ENCODE measurements around the gene LAMA1. TPM values are rescaled to one million over a fixed set of nuclear protein-coding genes. Genes with fewer than 3 reads are reported as not detected.

The LAMA1 gene
- total and polyA plus RNA-seq, 2 of the 8 experiments (the other 6 are each of a cell fraction or from before 2014, with no cell fraction given) = 30.4 to 48.7 TPM

- TF ChIP-seq ATF2 (IDR thresholded peaks at IDR 0.05; ENCODE audit: low read length) (no peak), GTF2F1 (IDR thresholded peaks at IDR 0.05; ENCODE audit: borderline replicate concordance, low read depth, low read length) (no peak), SIN3A (conservative IDR thresholded peaks at IDR 0.05 in 1 of 2, IDR thresholded peaks at IDR 0.05 in 1 of 2; ENCODE audit: low read depth in 1 of 2, low read length in 2 of 2) (no peak)
- CTCF ChIA-PET (ENCODE audit: partially characterized antibody) = no interaction called here
Measured at GRCh38 chr18:6959110-6959509, 158.5 kb downstream of the LAMA1 start.

More at GRCh38 chr18:6959110-6959509, 158.5 kb downstream of the LAMA1 start:
- Histone ChIP-seq H2BK12ac (ENCODE audit: low read depth, low read length) (no peak overlapping the region), H2BK120ac (replicated peaks; ENCODE audit: low read depth, low read length) (no peak overlapping the region), H4K8ac (ENCODE audit: extremely low read depth, insufficient read depth, low read length) (no peak overlapping the region), H3K18ac (ENCODE audit: extremely low read depth, low read length) (no peak overlapping the region), H3K9me3 (ENCODE audit: insufficient read depth in 2 of 2, low read depth in 1 of 2, low read length in 1 of 2) (0 out of 4 replicates have a peak, but pooled peaks cover 0 to 10% of the 10 kb centered on the region in 2 experiments), H4K20me1 (replicated peaks in 1 of 2; ENCODE audit: control insufficient read depth in 1 of 2, insufficient read depth in 2 of 2, low read length in 2 of 2) (peaks cover 2% of the 10 kb centered on the region in 2 experiments), H2BK5ac (ENCODE audit: low read depth, low read length) (no peak overlapping the region), H3K23me2 (ENCODE audit: low read depth, low read length) (no peaks in the 10 kb centered on the region), H3K79me2 (ENCODE audit: control insufficient read depth in 1 of 2, insufficient read depth in 2 of 2, low read length in 2 of 2) (no peaks in the 10 kb centered on the region), H3K27ac (ENCODE audit: low read depth, low read length) (no peak overlapping the region), H4K5ac (ENCODE audit: insufficient read length, low read depth, low read length) (no peak overlapping the region), H2AFZ (ENCODE audit: low read length) (no peak overlapping the region), H3K4me2 (ENCODE audit: insufficient read depth in 1 of 2, low read depth in 2 of 2, low read length in 2 of 2) (no peak overlapping the region), H3K56ac (replicated peaks; ENCODE audit: insufficient read length, low read depth, low read length) (no peak overlapping the region), H3K4ac (replicated peaks; ENCODE audit: insufficient read length, low read depth, low read length) (no peak overlapping the region), H2BK20ac (ENCODE audit: low read length) (no peak overlapping the region), H3K14ac (ENCODE audit: insufficient read length) (no peak overlapping the region), H3K27me3 (replicated peaks in 1 of 4; ENCODE audit: control insufficient read depth in 3 of 4, extremely low read depth in 1 of 4, insufficient read depth in 3 of 4, low read length in 3 of 4) (no peaks in the 10 kb centered on the region), H4K91ac (replicated peaks; ENCODE audit: insufficient read length, low read length) (no peak overlapping the region), H3K36me3 (ENCODE audit: control insufficient read depth in 2 of 4, insufficient read depth in 4 of 4, low read length in 3 of 4) (peaks cover 9 to 46% (median 33%) of the 10 kb centered on the region in 4 experiments), H3K4me3 (ENCODE audit: extremely low read depth in 1 of 4, insufficient read depth in 2 of 4, low read depth in 3 of 4, low read length in 4 of 4) (no peak overlapping the region), H3K9ac (replicated peaks in 1 of 4; ENCODE audit: extremely low read depth in 1 of 4, low read depth in 3 of 4, low read length in 3 of 4) (no peak overlapping the region), H2AK5ac (ENCODE audit: low read depth, low read length) (no peak overlapping the region), H2BK15ac (ENCODE audit: low read length) (no peak overlapping the region), H3K79me1 (ENCODE audit: low read depth, low read length) (no peaks in the 10 kb centered on the region), H3K23ac (ENCODE audit: insufficient read length) (no peak overlapping the region), H3K4me1 (replicated peaks in 1 of 4; ENCODE audit: control insufficient read depth in 3 of 4, insufficient read depth in 4 of 4, low read length in 3 of 4) (no peaks in the 10 kb centered on the region)
- POLR2A ChIA-PET (ENCODE audit: partially characterized antibody) = no interaction called here
- WGBS, 2 experiments (ENCODE audit: extremely low coverage in 1 of 2, insufficient coverage in 1 of 2, insufficient read length in 1 of 2, insufficient replicate concordance in 2 of 2, low coverage in 1 of 2, low lambda C conversion rate in 2 of 2, missing lambda C conversion rate in 1 of 2) = 90% methylated on average over 12 of the region's 12 CpGs; no CpG with 5 or more reads in 1 of the 2 experiments
- FAIRE-seq (no peak), DNase-seq (ENCODE audit: low read depth in 1 of 2, low spot score in 2 of 2) (no peak)

All from H1 (cell line).